HepG2 (cell line): ENCODE data around the gene PIGV. TPM values are rescaled to one million over a fixed set of nuclear protein-coding genes. Genes with fewer than 3 reads are reported as not detected.
A peak's percentile ranks its signal among the peaks of the same experiment; 100 is the strongest.

Experiments
- ATAC-seq: fragments of 200-7000 bp; cut with Tn5 transposase; 3 replicates; pipeline ENCODE4 v1.9.1; 2020; ENCODE audit warnings: mild to moderate bottlenecking, moderate library complexity
- BruUV-seq: library from RNA; stranded (reverse); fragments of 400-500 nt; replicated peaks from 2 replicates; lab custom pipeline; 2021; lab: Mats Ljungman, UMichigan
- CTCF ChIA-PET: fragments of 300-600 bp; formaldehyde crosslinking; extraction: SDS; loops from one replicate; lab custom pipeline; 2021; ENCODE audit warnings: low total read pairs, inconsistent platforms, low intra/inter-chr PET ratio; lab: Yijun Ruan, JAX
- POLR2A ChIA-PET: fragments of 350-600 bp; sonication (Branson Sonifier 250); formaldehyde crosslinking; loops from one replicate; lab custom pipeline; 2020; ENCODE audit warnings: antibody characterized with exemption, inconsistent platforms; lab: Yijun Ruan, JAX
- DNase-seq: peaks from one replicate; pipeline ENCODE4 v3.0.0-alpha.2; 2015; ENCODE audit warnings: low spot score
- FAIRE-seq: peaks from 3 replicates; lab custom pipeline; 2011; peaks lifted over from hg19 to GRCh38; lab: Jason Lieb, UNC
- H2AFZ ChIP-seq: one replicate; pipeline ENCODE4 v1.6.1; 2011; ENCODE audit warnings: low read length, inconsistent platforms
- H3K27ac ChIP-seq: fragments of 300-600 bp; 3 replicates; pipeline ENCODE4 v1.8.0; 2011; ENCODE audit warnings: mixed run types, mild to moderate bottlenecking, mixed read lengths, low read length, inconsistent platforms; ENCODE audit not compliant: insufficient read depth; ENCODE audit errors: extremely low read length
- H3K27me3 ChIP-seq, 2 experiments: fragments of 200-600 bp in 1 of 2; 2 replicates in 1 of 2; 3 replicates in 1 of 2; pipeline versions ENCODE4 v1.6.0 to v1.8.0; 2011; ENCODE audit warnings: low read length in 2 of 2, mild to moderate bottlenecking in 2 of 2, moderate library complexity in 2 of 2, inconsistent platforms in 1 of 2; ENCODE audit not compliant: insufficient read depth in 2 of 2, control insufficient read depth in 1 of 2
- H3K36me3 ChIP-seq, 2 experiments: fragments of 200-600 bp in 1 of 2; replicated peaks in 1 of 2; 2 replicates in 1 of 2; 3 replicates in 1 of 2; pipeline versions ENCODE4 v1.5.1 to v1.8.0; 2011; ENCODE audit warnings: low read length in 2 of 2, inconsistent platforms in 1 of 2; ENCODE audit not compliant: insufficient read depth in 2 of 2, control insufficient read depth in 1 of 2
- H3K4me1 ChIP-seq: 2 replicates; pipeline ENCODE4 v1.5.1; 2012; ENCODE audit warnings: low read length, inconsistent platforms; ENCODE audit not compliant: insufficient read depth
- H3K4me2 ChIP-seq: 2 replicates; pipeline ENCODE4 v1.6.0; 2011; ENCODE audit warnings: low read depth, low read length, inconsistent platforms
- H3K4me3 ChIP-seq, 3 experiments: fragments of 200-600 bp in 1 of 3; sonication (generic), shearing (Covaris generic) in 1 of 3; replicated peaks in 1 of 3; 2 replicates each; pipeline ENCODE4 v1.5.1; 2011 to 2016; ENCODE audit warnings: low read length in 3 of 3, inconsistent platforms in 2 of 3, low read depth in 2 of 3, mild to moderate bottlenecking in 2 of 3, control low read depth in 1 of 3, mixed read lengths in 1 of 3; ENCODE audit not compliant: insufficient read depth in 1 of 3
- H3K79me2 ChIP-seq: one replicate; pipeline ENCODE4 v1.6.1; 2011; ENCODE audit warnings: low read length, inconsistent platforms; ENCODE audit not compliant: insufficient read depth
- H3K9ac ChIP-seq: 2 replicates; pipeline ENCODE4 v1.6.0; 2011; ENCODE audit warnings: mild to moderate bottlenecking, low read depth, low read length, inconsistent platforms; ENCODE audit not compliant: insufficient read depth
- H3K9me3 ChIP-seq: 2 replicates; pipeline ENCODE4 v1.5.1; 2012; ENCODE audit warnings: mild to moderate bottlenecking, low read length
- H4K20me1 ChIP-seq: 2 replicates; pipeline ENCODE4 v1.6.0; 2011; ENCODE audit warnings: inconsistent platforms, mild to moderate bottlenecking, low read length, moderate library complexity; ENCODE audit not compliant: insufficient read depth
- REXO4 ChIP-seq: sonication (generic); formaldehyde crosslinking; IDR thresholded peaks from 2 replicates; pipeline ENCODE4 v1.8.0; 2022; ENCODE audit warnings: missing genetic modification reagents, mild to moderate bottlenecking, borderline replicate concordance
- TBL1XR1 ChIP-seq: fragments of 150-350 bp; IDR thresholded peaks from 2 replicates; pipeline ENCODE4 v1.6.1; 2014; ENCODE audit warnings: borderline replicate concordance, low read length; ENCODE audit not compliant: partially characterized antibody
- ZMYM3 ChIP-seq: sonication (generic); formaldehyde crosslinking; IDR thresholded peaks from 2 replicates; pipeline ENCODE4 v1.5.1; 2020; ENCODE audit warnings: mild to moderate bottlenecking, missing genetic modification reagents
- WGBS: methylation state at CpG from one replicate; pipeline ENCODE4 v1.1.6; 2017; ENCODE audit warnings: low lambda C conversion rate; 5-methylcytosine and 5-hydroxymethylcytosine counted together
- in situ Hi-C: cut with HindIII; loops from 2 replicates; pipeline ENCODE4 v1.10.0; 2017; ENCODE audit warnings: low pct_unique_long_range_greater_than_20kb; ENCODE audit not compliant: extremely low pct_ligation_motif_present
- intact Hi-C: fragments of 100-400 bp; cut with micrococcal nuclease; formaldehyde crosslinking; loops from one replicate; pipeline ENCODE4 v1.10.0; 2022; ENCODE audit not compliant: unreplicated experiment
- polyA plus RNA-seq, 8 experiments: library from polyadenylated mRNA; depleted of rRNA in 3 of 8; stranded (reverse) in 7 of 8; unstranded in 1 of 8; fragments of >200 nt; fragmentation: Illumina TruSeq in 4 of 8; extraction: Trizol in 4 of 8; gene quantifications; 2 replicates each; pipeline versions ENCODE4 v1.2.1 to v1.2.3, GENCODE V29; 2011 to 2016; ENCODE audit warnings: low read depth in 4 of 8, missing spikeins in 1 of 8, mixed read lengths in 1 of 8; ENCODE audit not compliant: insufficient read depth in 1 of 8
- total RNA-seq, 5 experiments: library from RNA; depleted of rRNA; stranded (reverse); fragments of >200 nt; fragmentation: Illumina TruSeq; extraction: Trizol; gene quantifications; 2 replicates each; pipeline ENCODE4 v1.2.3, GENCODE V29; 2016; ENCODE audit warnings: low read depth in 1 of 5
- TF ChIP-seq, protein P1 (sequence below): sonication (generic); formaldehyde crosslinking; IDR thresholded peaks from 2 replicates; pipeline ENCODE4 v1.5.0; 2020; ENCODE audit warnings: mild to moderate bottlenecking, missing genetic modification reagents

The PIGV gene
- total and polyA plus RNA-seq, 2 of the 13 experiments (the other 11 are each of a cell fraction or from before 2014, with no cell fraction given), result 13.5 to 22.7 TPM

- TF ChIP-seq, protein P1, sequence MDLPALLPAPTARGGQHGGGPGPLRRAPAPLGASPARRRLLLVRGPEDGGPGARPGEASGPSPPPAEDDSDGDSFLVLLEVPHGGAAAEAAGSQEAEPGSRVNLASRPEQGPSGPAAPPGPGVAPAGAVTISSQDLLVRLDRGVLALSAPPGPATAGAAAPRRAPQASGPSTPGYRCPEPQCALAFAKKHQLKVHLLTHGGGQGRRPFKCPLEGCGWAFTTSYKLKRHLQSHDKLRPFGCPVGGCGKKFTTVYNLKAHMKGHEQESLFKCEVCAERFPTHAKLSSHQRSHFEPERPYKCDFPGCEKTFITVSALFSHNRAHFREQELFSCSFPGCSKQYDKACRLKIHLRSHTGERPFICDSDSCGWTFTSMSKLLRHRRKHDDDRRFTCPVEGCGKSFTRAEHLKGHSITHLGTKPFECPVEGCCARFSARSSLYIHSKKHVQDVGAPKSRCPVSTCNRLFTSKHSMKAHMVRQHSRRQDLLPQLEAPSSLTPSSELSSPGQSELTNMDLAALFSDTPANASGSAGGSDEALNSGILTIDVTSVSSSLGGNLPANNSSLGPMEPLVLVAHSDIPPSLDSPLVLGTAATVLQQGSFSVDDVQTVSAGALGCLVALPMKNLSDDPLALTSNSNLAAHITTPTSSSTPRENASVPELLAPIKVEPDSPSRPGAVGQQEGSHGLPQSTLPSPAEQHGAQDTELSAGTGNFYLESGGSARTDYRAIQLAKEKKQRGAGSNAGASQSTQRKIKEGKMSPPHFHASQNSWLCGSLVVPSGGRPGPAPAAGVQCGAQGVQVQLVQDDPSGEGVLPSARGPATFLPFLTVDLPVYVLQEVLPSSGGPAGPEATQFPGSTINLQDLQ (CRISPR knock-in tag), result no peak
- no peak for TF ChIP-seq REXO4 (CRISPR knock-in tag)
Observed at GRCh38 chr1:26829184-26829911, 41.6 kb downstream of the PIGV start (continued).

DNA sequence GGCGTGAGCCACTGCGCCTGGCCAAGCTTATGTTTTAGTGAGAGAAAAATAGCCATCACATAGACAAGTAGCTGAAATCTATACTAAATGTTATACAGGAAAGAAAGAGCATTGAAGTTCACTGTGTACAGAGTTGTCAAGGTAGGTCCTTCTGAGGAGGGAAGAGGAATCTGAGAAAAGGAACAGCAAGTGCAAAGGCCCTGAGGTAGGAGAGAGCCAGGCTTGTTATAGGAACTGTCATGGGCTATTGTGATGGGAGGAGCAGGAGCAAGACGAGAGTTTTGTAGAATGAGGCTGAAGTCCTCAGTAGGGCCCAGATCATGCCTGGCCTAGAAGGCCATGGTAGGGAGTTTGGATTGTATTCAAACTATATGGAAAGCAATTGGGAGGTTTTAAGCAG is 43.3 kb downstream of the PIGV start:
- H3K27me3 ChIP-seq, result no peaks in the 10 kb centered on the region
- peak overlapping the region; percentile 58 for H3K27ac ChIP-seq
- WGBS, result 93% methylated on average over 3 of the region's 3 CpGs
- no peak for DNase-seq
- no peak for ATAC-seq
- H3K4me1 ChIP-seq, result peaks cover 54% of the 10 kb centered on the region
- intact Hi-C loops (no loop called here), in situ Hi-C loops (no loop called here)
- ChIA-PET POLR2A (interaction anchor here (0.8 to 2.1 kb wide), 5 partner anchors 10 to 59 kb away, joined by 3 to 6 read pairs (median 4); partner anchors contain the start of gene GPN2), CTCF (no interaction called here)
- H3K4me3 ChIP-seq, result no peak overlapping the region
- H3K9me3 ChIP-seq, result no peaks in the 10 kb centered on the region
- no peak overlapping the region for H2AFZ ChIP-seq
- peak overlapping the region; percentile 37; the same call in 1 of the 2 replicates for H3K9ac ChIP-seq
- peaks cover 8 to 32% of the 10 kb centered on the region in 2 experiments for H3K36me3 ChIP-seq
- no peak for TF ChIP-seq TBL1XR1
- TF ChIP-seq ZMYM3 (CRISPR knock-in tag), result peak; percentile 64
- peaks cover 4% of the 10 kb centered on the region; the same call in 1 of the 2 replicates for H4K20me1 ChIP-seq
- FAIRE-seq, result no peak
- H3K79me2 ChIP-seq, result peaks cover 23% of the 10 kb centered on the region
- BruUV-seq, result no TSS peak
- peak overlapping the region; percentile 52; the same call in 1 of the 2 replicates for H3K4me2 ChIP-seq
